ENCODE measurements around the gene DYRK1A.

DNA sequence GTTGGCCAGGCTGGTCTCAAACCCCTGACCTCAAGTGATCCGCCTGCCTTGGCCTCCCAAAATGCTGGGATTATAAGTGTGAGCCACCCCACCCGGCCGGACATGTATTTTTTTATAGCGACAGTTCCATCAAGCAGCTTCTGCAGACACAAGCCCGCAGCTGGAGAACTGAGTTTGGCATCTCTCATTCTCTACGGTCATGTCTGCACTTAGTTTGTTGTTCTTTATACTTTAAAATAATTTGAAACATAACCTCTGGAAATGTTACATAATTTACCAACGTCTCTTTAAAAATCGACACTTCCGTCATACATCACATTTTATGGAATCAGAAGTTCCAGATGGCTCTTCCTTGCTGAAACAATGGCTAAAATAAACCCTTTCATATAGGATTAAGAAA lies 183.6 kb downstream of the DYRK1A start:
- TF ChIP-seq, protein P1, sequence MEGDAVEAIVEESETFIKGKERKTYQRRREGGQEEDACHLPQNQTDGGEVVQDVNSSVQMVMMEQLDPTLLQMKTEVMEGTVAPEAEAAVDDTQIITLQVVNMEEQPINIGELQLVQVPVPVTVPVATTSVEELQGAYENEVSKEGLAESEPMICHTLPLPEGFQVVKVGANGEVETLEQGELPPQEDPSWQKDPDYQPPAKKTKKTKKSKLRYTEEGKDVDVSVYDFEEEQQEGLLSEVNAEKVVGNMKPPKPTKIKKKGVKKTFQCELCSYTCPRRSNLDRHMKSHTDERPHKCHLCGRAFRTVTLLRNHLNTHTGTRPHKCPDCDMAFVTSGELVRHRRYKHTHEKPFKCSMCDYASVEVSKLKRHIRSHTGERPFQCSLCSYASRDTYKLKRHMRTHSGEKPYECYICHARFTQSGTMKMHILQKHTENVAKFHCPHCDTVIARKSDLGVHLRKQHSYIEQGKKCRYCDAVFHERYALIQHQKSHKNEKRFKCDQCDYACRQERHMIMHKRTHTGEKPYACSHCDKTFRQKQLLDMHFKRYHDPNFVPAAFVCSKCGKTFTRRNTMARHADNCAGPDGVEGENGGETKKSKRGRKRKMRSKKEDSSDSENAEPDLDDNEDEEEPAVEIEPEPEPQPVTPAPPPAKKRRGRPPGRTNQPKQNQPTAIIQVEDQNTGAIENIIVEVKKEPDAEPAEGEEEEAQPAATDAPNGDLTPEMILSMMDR (IDR thresholded peaks at IDR 0.05 in 2 of 3, conservative IDR thresholded peaks at IDR 0.05 in 1 of 3; ENCODE audit: control insufficient read depth in 2 of 3, extremely low read depth in 1 of 3, insufficient read depth in 1 of 3, low read depth in 3 of 3, low read length in 3 of 3): no peak
- no peak for TF ChIP-seq HDGF (IDR thresholded peaks at IDR 0.05)

All from GM12878 (cell line).